Erythroblast (primary cell): ENCODE measurements around the gene GABBR2.

Source experiments
- DNase-seq, 2 experiments: peaks; one replicate each; lab custom pipeline; 2025; lab: John Stamatoyannopoulos, UW
- GATA1 ChIP-seq: IDR thresholded peaks from 2 replicates; pipeline ENCODE4 v1.6.1; 2011; ENCODE audit warnings: low read depth, mild to moderate bottlenecking, control low read depth, low read length, moderate library complexity
- POLR2A ChIP-seq: IDR thresholded peaks from 2 replicates; pipeline ENCODE4 v1.6.1; 2011; ENCODE audit warnings: mild to moderate bottlenecking, low read length

GABBR2 gene

GRCh38 chr9:98575379-98576346, 133.1 kb downstream of the GABBR2 start:
- TF ChIP-seq POLR2A, result no peak
- TF ChIP-seq GATA1, result no peak
- no peak for DNase-seq

GRCh38 chr9:98573749-98574278, 134.9 kb downstream of the GABBR2 start:
- TF ChIP-seq POLR2A (no peak), GATA1 (no peak)

GRCh38 chr9:98572796-98573195, 135.9 kb downstream of the GABBR2 start:
- TF ChIP-seq POLR2A (no peak), GATA1 (no peak)
- DNase-seq, result no peak

More at GRCh38 chr9:98573749-98574278, 134.9 kb downstream of the GABBR2 start:
- no peak for DNase-seq

DNA sequence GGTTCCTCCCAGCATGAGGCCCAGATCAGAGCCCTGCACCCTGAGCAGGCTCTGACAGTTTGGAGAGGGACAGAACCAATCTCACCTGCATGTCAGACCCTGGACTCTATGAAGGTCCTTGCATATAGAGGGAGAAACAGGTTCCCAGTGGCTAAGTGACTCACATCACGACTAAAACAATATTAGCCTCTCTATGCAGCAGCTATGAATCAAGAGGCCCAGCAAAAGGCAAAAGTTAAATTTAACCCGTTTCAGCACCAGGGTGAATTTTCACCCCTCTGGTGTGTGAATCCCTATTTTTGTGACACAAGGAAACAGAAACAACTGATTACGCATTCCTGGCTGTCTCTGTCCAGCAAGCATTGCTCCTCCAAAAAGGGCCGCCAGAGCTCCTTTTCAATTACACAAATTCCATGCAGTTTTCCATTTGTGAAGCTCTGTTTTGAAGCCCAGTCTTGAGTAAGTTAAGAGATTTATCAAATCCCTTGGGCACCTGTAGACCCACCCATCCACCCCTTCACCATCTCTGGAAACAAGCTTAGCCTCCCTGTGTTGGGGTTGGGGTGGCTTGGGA, 136.6 kb downstream of the GABBR2 start:
- no peak for TF ChIP-seq GATA1
- TF ChIP-seq POLR2A, result no peak
- no peak for DNase-seq

DNA sequence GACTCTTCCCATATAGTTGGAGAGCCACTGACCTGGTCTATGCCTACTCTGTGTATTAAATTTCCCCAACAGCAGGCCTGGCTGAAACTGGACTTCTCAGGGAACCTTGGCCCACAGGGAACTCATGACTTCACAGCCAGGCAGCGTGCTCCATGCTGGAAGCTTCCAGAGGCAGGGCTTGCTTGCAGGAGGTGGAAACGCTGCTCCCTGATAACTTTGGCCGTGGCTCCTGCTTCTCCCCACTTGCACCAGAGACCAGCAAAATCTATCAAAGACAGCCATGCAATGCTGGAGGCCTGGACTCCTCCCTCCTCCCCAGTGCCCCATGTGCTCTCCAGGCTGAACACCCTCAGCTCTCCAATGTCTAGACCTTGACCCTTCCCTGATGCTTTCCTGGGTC, 137.1 kb downstream of the GABBR2 start:
- DNase-seq, result no peak
- no peak for TF ChIP-seq POLR2A
- no peak for TF ChIP-seq GATA1

GRCh38 chr9:98570663-98571440, 137.9 kb downstream of the GABBR2 start:
- no peak for DNase-seq
- TF ChIP-seq GATA1 (no peak), POLR2A (no peak)

- no peak for TF ChIP-seq POLR2A
- no peak for DNase-seq
Observed at GRCh38 chr9:98570055-98570454, 138.7 kb downstream of the GABBR2 start.

DNA sequence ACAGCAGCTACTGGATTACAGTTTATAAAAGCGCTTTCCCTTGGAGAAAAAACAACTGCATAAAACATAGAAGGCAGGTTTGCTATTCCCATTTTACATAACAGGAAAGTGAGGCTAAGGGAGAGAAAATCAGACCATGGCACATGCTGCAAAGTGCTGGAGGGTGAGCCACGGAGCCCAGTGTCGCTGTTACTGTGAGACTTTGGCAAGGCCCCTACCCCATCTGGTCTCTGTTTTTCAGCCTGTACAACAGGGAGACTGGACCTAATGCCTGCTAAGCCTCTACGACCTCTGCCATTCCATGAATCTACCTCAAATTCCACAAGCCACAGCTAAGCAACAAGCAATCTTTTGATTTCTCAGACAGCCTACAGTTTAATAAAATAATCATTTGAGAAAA, 139.2 kb downstream of the GABBR2 start:
- TF ChIP-seq POLR2A (no peak), GATA1 (no peak)
- DNase-seq, result no peak

DNA sequence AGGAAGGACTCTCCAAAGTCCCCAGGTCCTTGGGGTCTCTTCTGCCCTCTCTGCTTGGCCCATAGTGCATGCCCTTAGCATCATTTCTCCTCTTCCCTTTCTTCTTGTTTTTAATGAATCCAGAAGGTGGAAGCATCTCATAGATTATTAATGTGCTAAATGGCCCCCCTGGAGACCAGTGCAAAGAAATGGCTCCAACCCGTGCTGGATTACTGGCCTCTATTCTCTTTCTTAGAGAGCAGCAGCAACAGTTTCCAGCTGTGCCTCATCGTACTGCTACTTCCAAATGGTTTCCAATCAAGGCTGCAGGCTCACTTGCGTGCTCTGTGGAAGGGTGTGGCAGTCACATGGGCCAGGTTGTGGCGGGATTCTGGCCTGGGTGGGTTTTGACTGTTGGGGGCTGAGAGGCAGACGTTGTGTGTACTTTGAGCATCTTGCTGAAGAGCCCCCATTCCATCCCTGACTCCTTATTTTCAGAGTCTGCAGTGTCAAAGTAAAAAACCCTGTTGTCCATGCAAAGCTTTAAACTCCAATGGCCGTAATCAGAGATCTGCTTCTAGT, 139.7 kb downstream of the GABBR2 start:
- no peak for DNase-seq

GRCh38 chr9:98568234-98568908, 140.4 kb downstream of the GABBR2 start:
- no peak for TF ChIP-seq GATA1
- TF ChIP-seq POLR2A, result no peak
- DNase-seq, result no peak

More for the DNA sequence above, 139.7 kb downstream of the GABBR2 start:
- TF ChIP-seq POLR2A (no peak), GATA1 (no peak)

DNA sequence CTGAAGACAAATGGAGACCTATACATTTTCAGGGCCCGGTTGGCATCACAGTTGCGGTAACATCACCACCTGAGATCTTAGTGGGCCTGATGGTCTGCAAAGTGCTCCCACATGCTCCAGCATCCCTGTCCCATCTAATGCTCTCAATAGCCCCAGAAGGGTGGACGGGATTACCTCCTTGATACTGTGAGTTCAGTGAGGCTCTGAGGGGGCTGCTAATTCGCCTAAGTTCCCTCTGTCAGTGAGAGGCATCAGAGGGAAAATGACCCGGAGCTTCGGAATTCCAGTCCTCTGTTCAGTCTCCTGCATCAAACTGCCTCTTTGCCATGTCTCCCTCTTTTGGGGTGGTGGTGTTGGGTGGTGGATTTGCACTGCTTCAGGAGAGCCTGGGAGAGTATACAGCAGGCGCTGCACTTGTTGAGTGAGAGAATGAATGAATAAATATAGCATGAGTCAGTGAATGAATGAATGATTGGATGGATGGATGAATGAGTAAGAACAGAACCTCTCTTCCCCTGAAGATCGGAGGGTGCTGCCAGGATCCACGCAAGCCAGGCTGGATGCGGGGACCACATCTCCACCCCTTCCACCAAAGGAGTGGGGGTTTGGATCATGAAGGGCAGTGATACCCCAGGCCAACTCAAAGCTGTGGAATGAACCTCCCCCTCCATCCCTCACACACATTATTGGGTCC, 141.0 kb downstream of the GABBR2 start:
- no peak for TF ChIP-seq POLR2A
- TF ChIP-seq GATA1, result no peak

DNA sequence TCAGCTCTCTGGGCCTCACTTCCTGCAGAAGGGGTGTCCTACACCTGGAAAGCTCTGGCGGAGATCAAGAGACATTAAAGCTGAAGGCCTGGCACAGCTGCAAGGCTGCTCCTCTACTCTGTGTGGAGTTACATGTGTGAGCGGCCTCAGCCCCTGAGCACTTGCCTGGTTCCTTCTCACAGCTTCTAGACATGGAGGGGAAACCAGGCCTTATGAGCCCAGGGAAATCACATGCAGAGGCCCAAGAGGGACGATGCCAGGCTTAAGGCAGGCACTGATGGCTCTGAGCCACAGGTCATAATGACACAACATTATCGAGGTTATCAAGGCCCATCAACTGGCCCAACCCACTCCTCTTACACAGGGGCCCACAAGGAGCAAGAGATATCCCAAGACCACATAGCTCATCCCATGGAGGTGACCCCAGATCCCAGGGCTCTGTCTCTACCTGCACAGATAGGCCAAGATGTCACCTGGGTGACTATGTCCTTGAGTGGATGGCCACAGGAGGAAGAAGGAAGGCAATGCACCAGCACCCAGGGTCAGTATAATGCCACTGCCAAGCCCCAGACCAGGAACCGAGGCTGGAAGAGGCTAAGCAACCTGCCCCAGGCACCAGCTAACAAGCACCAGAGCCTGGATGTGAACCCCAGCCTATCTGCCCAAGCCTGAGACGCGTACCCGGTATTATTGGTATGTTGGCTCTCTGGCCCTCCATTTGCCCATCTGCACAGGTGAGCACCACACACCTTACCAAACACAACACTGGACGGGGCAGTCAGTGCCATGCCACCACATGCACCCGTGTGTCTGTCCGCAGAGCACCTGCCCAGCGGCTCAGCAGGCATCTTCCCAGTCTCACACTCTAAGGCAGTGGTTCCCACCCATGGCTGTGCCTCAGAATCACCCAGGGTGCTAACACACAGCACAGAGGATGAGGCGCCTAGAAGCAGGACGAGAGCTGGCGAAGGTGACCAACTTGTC, 143.3 kb downstream of the GABBR2 start:
- TF ChIP-seq GATA1 (no peak), POLR2A (no peak)
- no peak for DNase-seq

More for the DNA sequence above, 141.0 kb downstream of the GABBR2 start:
- no peak for DNase-seq
